Right hindlimb (tissue), 1 donor: Measurements from ENCODE around the gene CYP26C1.
"Not testable (repeated sequence)": the region's sequence is repeated elsewhere in the genome, so short reads cannot be mapped to it uniquely, and the experiment has no call there.

Experiments used
- DNase-seq: peaks from one replicate; pipeline ENCODE4 v3.0.0-alpha.2; 2018

CYP26C1 gene

DNA sequence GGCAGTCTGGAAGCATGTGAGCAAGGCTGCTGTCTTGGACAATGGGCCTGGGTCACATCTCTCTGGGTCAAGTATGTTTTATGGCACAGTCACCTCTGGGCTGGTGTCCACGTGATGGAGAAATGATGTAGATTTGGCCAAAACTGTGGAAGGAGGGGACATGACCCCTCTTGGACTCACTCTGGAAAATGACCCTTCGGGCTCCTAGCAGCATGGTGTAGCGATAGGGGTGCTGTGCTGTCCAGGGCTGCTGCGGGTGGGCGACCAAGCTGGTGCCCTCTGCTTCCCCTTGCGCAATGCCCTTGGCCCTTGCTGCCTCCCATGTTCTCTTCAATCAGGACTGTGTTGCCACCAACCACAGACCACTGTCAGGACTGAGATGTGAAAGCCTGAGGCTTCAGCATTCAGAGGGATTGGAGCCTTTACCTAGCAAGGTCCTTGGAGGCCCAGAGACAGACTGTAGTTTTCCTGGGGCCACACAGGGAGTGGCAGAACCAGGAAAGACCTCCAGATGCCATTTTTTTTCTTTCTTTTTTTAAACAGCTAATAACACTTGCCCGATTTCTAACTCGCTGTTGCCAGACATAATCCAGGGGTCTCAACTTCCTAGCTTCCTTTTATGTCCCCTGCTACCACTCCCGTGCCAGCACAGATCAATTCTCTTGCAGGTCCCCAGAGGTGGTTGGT lies 19.2 kb downstream of the CYP26C1 start:
- DNase-seq = no peak

DNA sequence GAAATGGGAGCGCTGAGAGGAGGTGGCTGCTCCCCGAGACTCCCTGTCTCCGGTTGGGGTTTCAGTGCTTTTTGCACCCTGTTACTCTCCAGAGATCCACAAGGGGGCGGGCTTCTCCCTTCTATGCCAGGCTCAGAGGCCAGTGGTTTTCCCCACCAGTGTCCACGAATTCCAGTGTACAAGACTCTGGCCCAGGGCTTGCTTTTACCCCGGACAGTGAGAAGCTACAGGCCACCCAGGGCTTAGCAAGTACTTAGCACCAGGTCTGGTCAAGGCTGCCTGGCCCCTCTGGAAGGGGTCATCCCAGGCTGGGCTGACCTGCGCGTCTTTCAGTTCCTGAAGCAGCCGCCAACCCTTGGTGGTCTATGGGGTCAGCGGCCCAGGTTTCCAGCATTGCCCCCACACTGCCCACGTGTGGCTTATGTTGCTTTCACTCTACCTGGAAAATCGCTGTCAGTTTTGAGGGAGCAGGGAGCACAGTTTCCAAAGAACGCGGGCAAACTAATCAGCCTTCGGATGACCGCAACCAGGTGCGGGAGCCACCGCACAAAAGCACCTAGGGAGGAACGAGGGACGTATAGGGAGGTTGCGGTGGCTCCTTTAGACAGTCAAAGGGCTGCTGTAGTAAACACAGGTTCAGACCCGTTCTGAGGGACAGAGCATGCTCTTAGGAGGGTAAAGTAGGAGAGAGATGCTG lies 19.9 kb downstream of the CYP26C1 start:
- peak; percentile 65 for DNase-seq

DNA sequence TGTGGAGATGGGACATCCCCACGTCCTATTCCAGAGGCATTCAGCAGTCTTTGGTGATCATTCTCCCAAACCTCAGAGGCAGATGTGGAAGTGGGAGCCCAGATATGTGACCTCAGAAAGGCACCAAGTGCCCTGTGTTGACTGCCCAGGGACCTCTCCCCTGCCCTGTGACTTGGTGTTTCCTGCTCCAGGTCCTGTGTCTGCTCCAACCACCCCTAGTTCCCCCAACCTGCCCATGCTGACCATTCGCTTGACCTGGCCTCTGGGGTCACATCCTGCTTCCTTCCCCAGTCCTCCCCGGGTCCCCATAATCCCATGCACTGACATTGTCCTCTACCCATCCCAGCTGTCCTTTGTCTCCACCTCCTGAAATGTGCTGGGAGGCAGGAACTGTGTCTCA lies 20.7 kb downstream of the CYP26C1 start:
- no peak for DNase-seq

DNA sequence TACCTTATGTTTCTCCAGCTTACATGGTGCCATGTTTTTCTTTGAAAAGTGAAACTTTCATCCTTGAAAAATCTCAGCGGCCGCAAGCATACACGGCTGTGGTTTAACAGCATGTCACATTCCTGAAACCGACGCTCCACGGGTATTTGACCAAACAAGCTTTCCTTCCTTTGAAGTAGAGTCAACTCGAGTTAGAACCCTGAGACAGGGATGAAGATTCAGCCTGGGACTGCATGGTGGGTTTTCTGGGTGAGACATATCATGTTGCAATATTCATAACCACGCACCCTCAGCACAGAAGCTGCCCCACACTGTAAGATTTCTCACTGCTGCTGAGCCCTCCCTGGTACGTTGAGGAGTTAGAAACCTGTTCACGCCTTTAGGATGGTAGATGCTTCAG lies 21.2 kb downstream of the CYP26C1 start:
- DNase-seq = no peak

DNA sequence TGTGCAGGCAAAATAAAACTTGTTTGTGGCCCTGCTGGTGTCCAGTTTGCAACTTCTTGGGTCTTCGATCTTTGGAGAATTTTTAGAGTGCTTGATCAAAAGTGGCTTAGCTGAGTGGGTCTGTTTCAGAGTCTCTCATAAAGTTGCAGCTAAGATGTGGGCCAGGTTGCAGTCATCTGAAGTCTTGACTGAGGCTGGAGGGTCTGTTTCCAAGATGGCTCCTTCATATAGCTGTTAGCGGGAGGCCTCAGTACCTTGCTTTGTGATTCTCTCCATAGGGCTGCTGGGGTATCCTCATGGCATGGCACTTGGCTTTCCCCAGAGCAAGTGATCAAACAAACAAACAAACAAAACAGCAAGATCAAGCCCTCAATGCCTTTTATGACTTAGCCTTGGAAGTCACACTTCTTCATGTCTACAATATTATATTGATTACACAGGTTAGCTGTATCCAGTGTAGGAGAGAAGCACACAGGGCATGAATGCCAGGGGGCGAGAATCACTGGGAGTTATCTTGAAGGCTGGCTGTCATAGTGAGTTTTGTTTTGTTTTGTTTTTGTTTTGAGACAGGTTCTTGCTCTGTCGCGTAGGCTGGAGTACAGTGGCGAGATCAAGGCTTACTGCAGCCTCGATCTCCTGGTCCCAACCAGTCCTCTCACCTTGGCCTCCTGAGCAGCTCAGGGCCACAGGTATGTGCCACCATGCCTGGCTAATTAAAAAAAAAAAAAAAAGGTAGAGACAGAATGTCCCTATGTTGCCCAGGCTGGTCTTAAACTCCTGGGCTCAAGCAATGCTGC lies 23.3 kb downstream of the CYP26C1 start:
- no peak for DNase-seq

DNA sequence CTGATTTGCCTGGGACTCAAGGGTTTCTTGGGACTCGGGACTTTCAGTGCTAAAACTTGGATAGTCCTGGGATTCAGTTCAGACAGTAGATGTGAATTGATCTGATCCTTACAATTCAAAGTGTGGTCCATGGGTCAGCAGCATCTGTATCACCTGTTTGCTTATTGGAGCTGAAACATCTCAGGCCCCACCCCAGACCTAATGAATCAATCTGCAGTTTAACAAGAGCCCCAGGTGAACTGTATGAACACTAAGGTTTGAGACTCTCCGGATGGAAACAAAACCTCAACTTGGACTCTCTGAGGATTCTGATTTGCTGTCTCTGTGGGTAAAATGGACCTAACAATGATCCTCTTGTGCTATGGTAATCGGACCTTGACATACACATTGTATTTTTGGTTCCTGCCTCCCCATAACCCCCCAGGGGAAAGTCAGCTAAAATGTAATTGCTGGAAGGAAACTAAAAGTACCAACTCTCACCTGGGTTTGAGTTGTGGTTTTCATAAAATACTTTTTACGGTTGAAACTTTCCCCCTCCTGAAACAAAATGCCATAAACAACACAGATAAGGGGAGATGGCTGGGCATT lies 24.8 kb downstream of the CYP26C1 start:
- DNase-seq = no peak

DNA sequence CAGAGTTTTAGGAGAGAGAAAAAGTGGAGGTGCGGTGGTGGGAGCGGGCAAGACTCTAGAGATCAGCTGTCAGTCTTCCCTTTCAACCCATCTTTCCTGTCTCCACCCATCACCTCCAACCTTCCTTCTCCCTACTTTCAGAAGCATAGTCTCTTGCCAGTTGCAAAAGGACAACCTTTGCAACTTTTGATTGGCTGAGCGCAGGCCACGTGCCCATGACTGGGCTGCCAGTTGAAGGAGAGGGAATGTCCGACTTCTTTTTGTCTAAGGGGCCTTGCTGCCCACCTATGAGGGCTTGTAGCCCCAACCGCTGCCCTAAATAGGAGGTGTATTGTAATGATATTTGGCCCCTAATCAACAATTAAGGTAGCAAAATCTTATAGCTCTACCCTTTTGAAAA lies 25.7 kb downstream of the CYP26C1 start:
- no peak for DNase-seq

DNA sequence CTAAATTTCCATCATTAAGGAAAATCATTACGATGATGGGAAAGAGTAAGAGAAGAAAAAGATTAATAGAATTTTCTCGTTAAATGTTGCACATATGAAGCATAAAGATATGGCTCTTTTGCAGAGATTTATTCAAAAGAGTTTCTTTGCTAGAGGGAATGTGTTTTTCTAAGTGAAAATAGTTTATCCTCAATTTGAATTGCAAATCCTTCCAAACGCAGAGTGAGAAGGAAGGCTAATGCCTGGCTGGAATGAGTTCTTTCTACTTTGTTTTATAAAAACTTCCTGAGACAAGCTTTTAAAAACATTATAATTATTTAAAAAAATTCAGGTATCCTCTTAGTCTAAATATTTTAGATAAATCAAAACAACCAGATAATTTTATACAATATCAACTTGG lies 27.2 kb downstream of the CYP26C1 start:
- DNase-seq = no peak

DNA sequence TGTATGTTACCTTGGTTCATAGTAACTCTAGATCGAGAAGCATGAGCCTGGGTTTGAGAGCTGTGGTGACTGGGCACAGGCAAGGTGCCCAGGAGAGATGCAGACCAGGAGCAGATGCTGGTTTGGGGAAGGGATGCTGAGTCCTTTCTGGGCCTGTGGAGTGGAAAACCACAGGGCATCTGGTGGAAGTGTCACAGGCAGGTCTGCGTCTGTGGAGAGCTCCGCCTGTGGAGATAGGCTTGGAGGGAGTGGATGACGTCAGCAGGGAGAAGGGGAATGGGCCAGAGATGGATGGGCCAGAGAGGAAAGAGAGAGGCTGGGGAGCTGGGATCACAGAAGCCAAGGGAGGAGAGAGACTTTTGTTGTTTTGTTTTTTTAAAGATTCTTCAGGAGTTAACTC lies 27.9 kb downstream of the CYP26C1 start:
- DNase-seq = no peak

DNA sequence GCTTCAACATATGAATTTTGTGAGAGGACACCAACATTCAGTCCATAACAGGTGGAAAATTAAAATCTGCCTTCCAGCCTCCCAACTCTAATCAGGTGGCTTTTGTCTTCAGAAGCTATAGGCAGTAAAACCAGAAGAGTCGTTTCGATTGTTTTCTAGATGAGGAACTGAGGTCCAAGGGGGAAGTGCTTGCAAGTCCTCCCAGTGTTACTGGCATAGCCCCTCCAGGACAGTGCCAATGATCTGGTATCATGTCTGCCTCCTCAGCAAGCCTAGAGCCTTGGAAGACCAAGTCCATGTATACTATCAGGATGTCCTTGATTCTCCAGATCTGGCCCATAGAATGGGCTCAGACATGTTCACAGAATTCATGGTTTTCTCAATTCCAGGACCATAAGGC lies 30.0 kb downstream of the CYP26C1 start:
- DNase-seq = no peak

DNA sequence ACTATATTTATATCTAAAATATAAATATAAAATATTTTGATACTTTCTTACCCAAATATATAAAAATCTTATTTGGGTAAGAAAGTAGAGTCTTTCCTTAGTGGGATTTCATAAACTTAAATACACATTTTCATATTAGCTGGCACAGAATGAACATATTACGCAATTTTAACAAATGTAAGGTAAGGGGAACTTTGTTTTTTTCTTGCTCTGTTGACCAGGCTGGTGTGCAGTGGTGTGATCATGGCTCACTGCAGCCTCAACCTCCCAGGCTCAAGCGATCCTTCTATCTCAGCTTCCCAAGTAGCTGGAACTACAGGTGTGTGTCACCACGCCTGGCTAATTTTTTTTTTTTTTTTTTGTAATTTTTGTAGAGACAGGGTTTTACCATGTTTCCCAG lies 31.4 kb downstream of the CYP26C1 start:
- DNase-seq = no peak

DNA sequence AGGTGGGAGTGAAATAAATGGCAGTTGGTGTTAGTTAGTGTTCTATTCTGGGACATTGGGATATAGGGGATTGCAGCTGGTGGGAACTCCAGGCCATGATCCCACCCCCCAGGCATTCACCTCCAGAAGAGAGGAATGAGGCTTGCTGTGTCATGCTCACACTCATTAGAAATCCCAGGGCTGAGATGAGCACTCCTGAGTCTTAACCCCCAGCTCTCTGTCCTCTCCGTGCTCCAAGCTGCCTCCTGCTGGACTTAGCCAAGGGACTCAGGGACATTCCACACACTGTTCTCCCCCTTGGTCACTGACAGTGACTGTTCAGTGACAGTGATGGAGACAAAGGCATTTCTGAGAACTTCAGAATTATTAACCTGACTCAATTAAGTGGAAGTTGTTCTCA lies 34.6 kb downstream of the CYP26C1 start:
- DNase-seq = no peak

DNA sequence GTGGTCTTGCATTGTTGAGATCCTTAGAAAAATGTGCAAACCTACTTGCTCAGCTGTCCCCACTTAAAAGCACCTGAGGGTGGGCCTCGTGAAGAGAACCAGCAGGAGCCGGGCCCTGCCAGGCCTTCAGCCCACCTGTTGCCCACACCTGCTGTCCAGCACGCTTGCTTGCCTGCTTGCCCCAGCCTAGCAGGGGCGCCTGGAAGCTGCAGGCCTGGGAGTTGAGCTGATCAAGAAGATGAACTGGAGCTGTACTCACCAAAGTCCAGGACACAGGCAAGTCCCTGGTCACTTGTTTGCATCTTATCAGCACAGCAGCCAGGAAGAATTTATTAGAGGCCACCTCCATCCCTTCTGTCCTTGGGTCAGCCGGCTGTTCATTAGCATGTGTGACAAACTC lies 36.3 kb downstream of the CYP26C1 start:
- DNase-seq = no peak

DNA sequence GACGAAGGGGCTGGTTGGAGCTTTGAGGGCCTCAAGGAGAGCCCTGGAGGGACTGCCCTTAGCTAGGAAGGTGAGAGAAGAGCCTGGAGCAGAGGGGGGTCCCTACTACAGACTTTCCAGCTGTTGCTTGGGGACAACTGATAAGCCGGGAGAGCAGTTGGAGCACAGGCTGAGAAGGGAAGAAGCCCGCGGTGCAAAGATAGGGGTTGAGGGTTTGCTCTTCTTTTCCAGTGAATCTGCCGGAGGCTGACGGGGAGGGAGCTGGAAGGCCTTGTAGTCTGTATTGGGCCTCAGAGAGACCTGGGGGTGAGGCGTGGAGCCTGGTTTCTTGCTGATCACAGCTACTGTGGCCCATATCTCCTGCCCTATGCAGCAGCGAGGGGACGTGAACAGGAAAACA lies 36.8 kb downstream of the CYP26C1 start:
- no peak for DNase-seq

DNA sequence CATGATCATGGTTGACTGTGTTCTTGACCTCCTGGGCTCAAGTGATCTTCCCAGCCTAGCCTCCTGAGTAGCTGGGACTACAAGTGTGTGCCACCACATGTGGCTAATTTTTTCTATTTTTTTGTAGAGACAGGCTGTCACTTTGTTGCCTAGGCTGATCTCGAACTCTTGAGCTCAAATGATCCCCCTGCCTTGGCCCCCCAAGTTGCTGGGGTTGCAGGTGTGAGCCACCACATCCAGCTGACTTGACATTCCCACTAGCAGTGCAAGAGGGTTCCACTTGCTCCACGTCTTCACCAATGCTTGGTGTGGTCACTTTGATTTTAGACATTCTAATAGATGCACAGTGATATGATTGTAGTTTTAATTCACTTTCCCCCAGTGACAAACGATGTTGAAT lies 38.2 kb downstream of the CYP26C1 start:
- DNase-seq = no peak

DNA sequence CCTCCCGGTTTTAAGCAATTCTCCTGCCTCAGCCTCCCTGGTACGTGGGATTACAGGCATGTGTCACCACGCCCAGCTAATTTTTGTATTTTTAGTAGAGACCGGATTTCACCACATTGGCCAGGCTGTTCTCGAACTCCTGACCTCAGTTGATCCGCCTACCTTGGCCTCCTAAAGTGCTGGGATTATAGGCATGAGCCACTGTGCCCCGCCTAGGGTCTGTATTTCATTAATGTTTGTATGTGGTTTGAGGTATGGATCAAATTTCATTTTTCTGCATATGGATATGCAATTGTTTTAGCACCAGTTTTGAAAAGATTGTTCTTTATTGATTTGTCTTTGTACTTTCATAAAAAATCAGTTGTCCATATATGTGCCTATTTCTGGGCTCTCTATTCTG lies 39.1 kb downstream of the CYP26C1 start:
- no peak for DNase-seq

DNA sequence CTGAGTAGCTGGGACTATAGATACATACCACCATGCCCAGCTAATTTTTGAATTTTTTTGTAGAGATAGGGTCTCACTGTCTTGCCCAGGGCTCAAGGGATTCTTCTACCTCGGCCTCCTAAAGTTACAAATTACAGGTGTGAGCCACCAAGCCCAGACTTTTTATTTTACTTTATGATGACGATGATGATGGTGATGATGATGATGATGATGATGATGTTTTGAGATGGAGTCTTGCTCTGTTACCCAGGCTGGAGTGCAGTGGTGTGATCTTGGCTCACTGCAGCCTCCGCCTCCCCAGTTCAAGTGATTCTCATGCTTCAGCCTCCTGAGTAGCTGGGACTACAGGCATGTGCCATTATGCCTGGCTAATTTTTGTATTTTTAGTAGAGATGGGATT lies 40.5 kb downstream of the CYP26C1 start:
- not testable (repeated sequence) for DNase-seq

DNA sequence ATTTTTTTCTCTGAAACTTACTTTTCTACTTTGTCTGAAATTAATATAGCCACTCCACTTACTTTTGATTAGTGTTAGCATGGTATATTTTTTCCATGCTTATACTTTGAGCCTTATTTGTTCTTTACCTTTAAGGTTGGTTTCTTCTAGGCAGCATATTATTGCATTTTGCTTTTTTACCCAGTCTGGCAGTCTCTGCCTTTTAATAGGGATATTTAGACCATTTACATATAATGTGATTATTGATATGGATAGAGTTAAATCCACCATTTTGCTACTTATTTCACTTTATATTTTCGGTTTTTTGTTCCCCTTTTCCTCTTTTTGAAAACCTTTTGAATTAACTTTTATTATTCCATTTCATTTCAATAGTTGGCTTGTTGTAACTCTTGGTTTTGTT lies 43.4 kb downstream of the CYP26C1 start:
- no peak for DNase-seq

DNA sequence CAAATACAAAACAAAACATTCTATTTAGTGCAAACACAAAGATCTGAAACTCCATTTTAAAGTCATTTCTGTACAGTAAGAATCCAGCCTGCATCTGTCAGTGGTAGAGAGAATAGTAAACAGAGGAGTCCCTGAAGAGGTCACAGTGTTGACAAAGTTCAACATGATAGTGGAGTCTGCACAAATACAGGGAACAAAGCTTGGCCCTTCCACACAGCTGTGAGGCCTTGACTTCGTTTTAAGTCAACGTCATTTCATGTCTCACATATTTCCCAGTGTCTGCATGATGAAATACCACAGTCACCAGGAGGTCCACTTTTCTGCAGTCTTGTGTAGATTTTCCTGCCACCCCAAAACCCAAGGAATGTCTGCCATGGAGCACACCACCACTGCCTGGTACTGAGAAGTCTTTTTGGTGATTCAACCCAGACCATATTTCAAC lies 46.1 kb downstream of the CYP26C1 start:
- no peak for DNase-seq

DNA sequence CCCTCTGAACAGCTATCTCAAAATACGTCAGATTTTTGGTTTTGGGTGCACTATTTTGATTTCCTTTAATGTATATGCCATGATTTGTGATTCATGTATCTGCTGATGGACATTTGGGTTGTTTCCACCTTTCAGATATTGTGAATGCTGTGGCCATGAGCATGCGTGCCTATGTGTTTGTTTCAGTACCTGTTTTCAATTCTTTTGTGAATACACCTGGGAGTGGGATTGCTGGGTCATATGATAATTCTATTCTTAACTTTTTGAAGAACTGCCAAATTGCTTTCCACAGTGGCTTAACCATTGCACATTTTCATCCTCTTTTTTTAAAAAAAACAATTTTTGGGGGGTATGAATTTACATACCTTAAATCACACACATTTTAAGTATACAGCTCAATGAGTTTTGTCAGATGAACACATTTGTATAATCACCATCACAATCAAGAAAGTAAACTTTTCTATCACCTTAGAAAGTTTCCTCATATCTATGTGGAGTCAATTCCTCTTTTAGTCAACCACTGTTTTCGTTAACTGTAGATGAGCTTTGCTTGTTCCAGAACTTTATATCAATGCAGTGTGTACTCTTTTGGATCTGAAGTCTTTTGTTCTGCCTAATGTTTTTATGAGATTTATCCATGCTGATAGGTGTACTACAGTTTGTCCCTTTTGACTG lies 50.0 kb downstream of the CYP26C1 start:
- no peak for DNase-seq

DNA sequence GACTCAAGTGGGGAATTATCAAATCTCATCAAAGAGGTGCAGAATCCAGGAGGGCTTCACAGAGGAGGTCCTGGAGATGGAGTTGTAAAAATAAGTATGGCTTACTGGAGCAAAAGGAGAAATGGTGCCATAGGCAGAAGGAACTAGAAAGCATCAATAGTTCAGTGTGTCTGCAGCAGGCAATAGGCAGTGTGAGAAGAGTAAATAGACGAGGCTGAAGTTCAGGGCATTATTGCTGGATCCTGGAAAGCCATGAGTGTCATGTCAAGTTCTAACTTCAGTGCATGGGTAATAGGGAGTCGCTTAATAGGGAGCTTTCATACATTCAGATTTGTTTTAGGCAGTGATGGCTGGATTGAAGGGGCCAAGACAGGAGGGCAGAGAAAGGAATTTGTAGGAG lies 52.4 kb downstream of the CYP26C1 start:
- no peak for DNase-seq

DNA sequence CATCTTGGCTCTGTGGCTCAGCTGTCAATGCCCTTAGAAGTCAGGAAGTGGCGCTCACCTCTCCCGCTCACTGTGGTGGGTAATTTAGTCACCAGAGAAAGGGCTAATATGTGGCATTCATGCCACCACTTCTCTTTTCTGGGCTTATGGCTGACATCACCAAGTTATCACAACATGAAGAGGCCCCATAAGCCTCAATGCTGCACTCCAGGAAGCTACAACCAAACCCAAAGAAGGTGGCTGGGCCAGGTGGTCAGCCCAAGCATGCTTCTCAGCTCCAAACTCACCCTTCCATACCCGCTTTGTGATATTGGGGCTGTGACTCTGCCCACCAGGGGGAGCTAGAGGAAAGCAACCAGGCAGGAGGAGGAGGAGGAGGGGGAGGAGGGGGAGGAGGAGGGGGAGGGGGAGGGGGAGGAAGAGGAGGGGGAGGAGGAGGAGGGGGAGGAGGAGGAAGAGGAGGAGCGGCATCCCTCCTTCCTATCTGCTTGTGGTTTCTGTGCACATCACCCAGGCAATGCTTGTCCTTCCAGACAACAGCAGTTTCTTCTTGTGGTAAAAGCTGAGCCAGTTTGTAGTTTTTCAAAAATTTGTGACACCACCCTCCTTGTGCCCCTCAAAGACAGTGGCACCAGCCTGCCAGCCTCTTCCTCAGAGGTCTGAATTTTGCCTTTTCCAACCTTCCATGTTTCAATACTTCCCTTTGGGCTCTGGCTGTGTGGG lies 55.2 kb downstream of the CYP26C1 start:
- peak; percentile 43 for DNase-seq
